Measurements from ENCODE around the gene ATG4D. TPM values are rescaled to one million over a fixed set of nuclear protein-coding genes. Genes with fewer than 3 reads are reported as not detected.
"Not testable (repeated sequence)": the region's sequence is repeated elsewhere in the genome, so short reads cannot be mapped to it uniquely, and the experiment has no call there.

Gene ATG4D
- total and polyA plus RNA-seq, 11 donors: 47.3 to 83.5 (median 55.9) TPM

DNA sequence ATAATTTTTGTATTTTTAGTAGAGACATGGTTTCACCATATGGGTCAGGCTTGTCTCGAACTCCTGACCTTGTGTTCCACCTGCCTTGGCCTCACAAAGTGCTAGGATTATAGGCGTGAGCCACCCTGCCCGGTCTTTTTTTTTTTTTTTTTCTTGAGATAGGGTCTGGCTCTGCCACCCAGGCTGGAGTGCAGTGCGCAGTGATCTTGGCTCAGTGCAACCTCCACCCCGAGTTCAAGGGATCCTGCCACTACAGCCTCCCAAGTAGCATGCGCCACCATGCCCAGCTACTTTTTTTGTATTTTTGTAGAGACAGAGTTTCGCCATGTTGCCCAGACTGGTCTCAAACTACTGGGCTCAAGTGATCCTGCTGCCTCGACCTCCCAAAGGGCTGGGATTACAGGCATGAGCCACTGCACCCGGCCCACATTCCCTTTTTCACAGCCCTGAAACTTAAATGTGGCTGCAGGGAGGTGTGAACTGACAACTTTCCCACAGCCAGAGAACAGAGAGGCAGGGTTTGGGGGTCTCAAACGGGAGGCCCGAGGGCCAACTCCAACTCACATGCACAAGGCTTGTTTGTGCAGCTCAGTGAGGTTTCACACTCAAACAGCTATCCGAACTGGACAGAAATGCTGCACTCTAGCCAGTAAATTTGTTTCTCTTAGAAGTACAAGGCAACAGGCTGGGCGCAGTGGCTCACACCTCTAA lies 22.1 kb upstream of the ATG4D start:
- no peak overlapping the region for H3K4me3 ChIP-seq
- no peaks in the 10 kb centered on the region for H3K36me3 ChIP-seq
- DNase-seq (no peak), ATAC-seq (no peak)
- TF ChIP-seq, protein P1, sequence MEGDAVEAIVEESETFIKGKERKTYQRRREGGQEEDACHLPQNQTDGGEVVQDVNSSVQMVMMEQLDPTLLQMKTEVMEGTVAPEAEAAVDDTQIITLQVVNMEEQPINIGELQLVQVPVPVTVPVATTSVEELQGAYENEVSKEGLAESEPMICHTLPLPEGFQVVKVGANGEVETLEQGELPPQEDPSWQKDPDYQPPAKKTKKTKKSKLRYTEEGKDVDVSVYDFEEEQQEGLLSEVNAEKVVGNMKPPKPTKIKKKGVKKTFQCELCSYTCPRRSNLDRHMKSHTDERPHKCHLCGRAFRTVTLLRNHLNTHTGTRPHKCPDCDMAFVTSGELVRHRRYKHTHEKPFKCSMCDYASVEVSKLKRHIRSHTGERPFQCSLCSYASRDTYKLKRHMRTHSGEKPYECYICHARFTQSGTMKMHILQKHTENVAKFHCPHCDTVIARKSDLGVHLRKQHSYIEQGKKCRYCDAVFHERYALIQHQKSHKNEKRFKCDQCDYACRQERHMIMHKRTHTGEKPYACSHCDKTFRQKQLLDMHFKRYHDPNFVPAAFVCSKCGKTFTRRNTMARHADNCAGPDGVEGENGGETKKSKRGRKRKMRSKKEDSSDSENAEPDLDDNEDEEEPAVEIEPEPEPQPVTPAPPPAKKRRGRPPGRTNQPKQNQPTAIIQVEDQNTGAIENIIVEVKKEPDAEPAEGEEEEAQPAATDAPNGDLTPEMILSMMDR (IDR thresholded peaks at IDR 0.05): no peak
- no peak for TF ChIP-seq POLR2A (IDR thresholded peaks at IDR 0.05)
- peaks cover 11 to 37% (median 31%) of the 10 kb centered on the region in 9 donors for H3K27me3 ChIP-seq
- intact Hi-C loops (cut with DNase I): no loop called here
- H3K9me3 ChIP-seq: no peaks in the 10 kb centered on the region
- no peak overlapping the region for H3K27ac ChIP-seq
- peaks cover 0 to 26% (median 15%) of the 10 kb centered on the region in 12 donors for H3K4me1 ChIP-seq
- WGBS, 4 donors: 75 to 81% (median 78%) methylated on average over 13 of the region's 13 CpGs

GRCh38 chr19:10523135-10523636 lies 20.5 kb upstream of the ATG4D start:
- DNase-seq: no peak
- 77 to 90% (median 82%) methylated on average over 3 of the region's 3 CpGs for WGBS, 4 donors
- intact Hi-C loops (cut with DNase I): no loop called here
- Histone ChIP-seq H3K27ac (no peak overlapping the region), H3K9me3 (no peaks in the 10 kb centered on the region), H3K27me3 (peaks cover 3 to 22% (median 17%) of the 10 kb centered on the region in 9 donors), H3K4me3 (no peak overlapping the region), H3K4me1 (peaks cover 0 to 11% (median 3%) of the 10 kb centered on the region in 12 donors), H3K36me3 (no peaks in the 10 kb centered on the region)
- TF ChIP-seq POLR2A (IDR thresholded peaks at IDR 0.05): no peak
- TF ChIP-seq, protein P1 (IDR thresholded peaks at IDR 0.05): no peak
- ATAC-seq: no peak

DNA sequence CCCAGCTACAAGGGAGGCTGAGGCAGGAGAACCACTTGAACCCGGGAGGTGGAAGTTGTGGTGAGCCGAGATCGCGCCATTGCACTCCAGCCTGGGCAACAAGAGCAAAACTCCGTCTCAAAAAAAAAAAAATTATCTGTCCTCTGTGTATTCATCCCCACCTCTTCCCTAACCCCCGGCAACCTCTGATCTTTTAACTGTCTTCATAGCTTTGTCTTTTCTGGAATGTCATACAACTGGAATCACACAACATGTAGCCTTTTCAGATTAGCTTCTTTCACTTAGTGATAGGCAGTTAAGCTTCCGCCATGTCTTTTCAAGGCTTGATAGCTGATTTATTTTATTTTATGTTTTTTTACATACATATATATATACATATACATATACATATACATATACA lies 18.1 kb upstream of the ATG4D start:
- Histone ChIP-seq H3K4me1 (no peaks in the 10 kb centered on the region), H3K4me3 (no peak overlapping the region), H3K36me3 (no peaks in the 10 kb centered on the region), H3K27ac (no peak overlapping the region), H3K27me3 (no peaks in the 10 kb centered on the region), H3K9me3 (no peaks in the 10 kb centered on the region)
- TF ChIP-seq, protein P1 (IDR thresholded peaks at IDR 0.05): no peak
- TF ChIP-seq POLR2A (IDR thresholded peaks at IDR 0.05): no peak
- DNase-seq (no peak), ATAC-seq (no peak)
- 87 to 93% (median 91%) methylated on average over 7 of the region's 7 CpGs for WGBS, 4 donors
- intact Hi-C loops (cut with DNase I): no loop called here

GRCh38 chr19:10526887-10527286 lies 16.8 kb upstream of the ATG4D start:
- H3K4me3 ChIP-seq; H3K27me3 ChIP-seq; DNase-seq; H3K27ac ChIP-seq; H3K36me3 ChIP-seq; intact Hi-C loops (cut with DNase I); H3K9me3 ChIP-seq; ATAC-seq; H3K4me1 ChIP-seq: not testable (repeated sequence)
- 86 to 90% (median 89%) methylated on average over 8 of the region's 8 CpGs for WGBS, 4 donors
